ENCODE results near the gene EAPP. TPM values are rescaled to one million over a fixed set of nuclear protein-coding genes. Genes with fewer than 3 reads are reported as not detected.
"Not testable (repeated sequence)": the region's sequence is repeated elsewhere in the genome, so short reads cannot be mapped to it uniquely, and the experiment has no call there.

Gene EAPP
- total and polyA plus RNA-seq, 2 of the 13 experiments (the other 11 are each of a cell fraction or from before 2014, with no cell fraction given): 68.7 to 110 TPM

GRCh38 chr14:34538096-34538495, 1.4 kb downstream of the EAPP start:
- H3K4me1 ChIP-seq (ENCODE audit: insufficient read depth, low read length): peaks cover 25% of the 10 kb centered on the region
- peaks cover 13 to 29% of the 10 kb centered on the region in 2 experiments for H3K36me3 ChIP-seq (replicated peaks in 1 of 2; ENCODE audit: control insufficient read depth in 1 of 2, insufficient read depth in 2 of 2, low read length in 2 of 2)
- BruUV-seq (replicated peaks); H3K9me3 ChIP-seq (ENCODE audit: low read length); H2AFZ ChIP-seq (ENCODE audit: low read length); POLR2A ChIA-PET; H4K20me1 ChIP-seq (ENCODE audit: insufficient read depth, low read length); DNase-seq (ENCODE audit: low spot score); CTCF ChIA-PET (ENCODE audit: low intra/inter-chr PET ratio, low total read pairs); H3K27me3 ChIP-seq (ENCODE audit: control insufficient read depth in 1 of 2, insufficient read depth in 2 of 2, low read length in 2 of 2); ATAC-seq; in situ Hi-C loops (cut with HindIII; ENCODE audit: extremely low pct_ligation_motif_present, low pct_unique_long_range_greater_than_20kb); FAIRE-seq: not testable (repeated sequence)
- H3K4me3 ChIP-seq (replicated peaks in 1 of 3; ENCODE audit: insufficient read depth in 1 of 3, low read depth in 2 of 3, low read length in 3 of 3): peak overlapping the region; percentile 86 to 99 (median 92)
- peak overlapping the region; percentile 100 for H3K9ac ChIP-seq (ENCODE audit: insufficient read depth, low read depth, low read length)
- 76% methylated on average over 6 of the region's 6 CpGs for WGBS (ENCODE audit: low lambda C conversion rate)
- H3K27ac ChIP-seq (ENCODE audit: extremely low read length, insufficient read depth, low read length): peak overlapping the region; percentile 95
- H3K4me2 ChIP-seq (ENCODE audit: low read depth, low read length): peak overlapping the region; percentile 82
- peaks cover 28% of the 10 kb centered on the region for H3K79me2 ChIP-seq (ENCODE audit: insufficient read depth, low read length)
- intact Hi-C loops (cut with micrococcal nuclease; ENCODE audit: unreplicated experiment): loop anchor here (5.0 kb wide), 4 partner anchors 41 to 206 kb away; partner anchors contain the start of gene SPTSSA
- TF ChIP-seq KAT7 (CRISPR knock-in tag; IDR thresholded peaks at IDR 0.05; ENCODE audit: borderline replicate concordance): 0 out of 2 replicates have a peak, but pooled peaks have one; percentile 19
- TF ChIP-seq ZNF770 (CRISPR knock-in tag; IDR thresholded peaks at IDR 0.05): peak; percentile 89
- 0 out of 2 replicates have a peak, but pooled peaks have one; percentile 52 for TF ChIP-seq SRY (CRISPR knock-in tag; IDR thresholded peaks at IDR 0.05)
- 0 out of 2 replicates have a peak, but pooled peaks have one; percentile 28 for TF ChIP-seq ARID5B (CRISPR knock-in tag; IDR thresholded peaks at IDR 0.05)
- TF ChIP-seq, protein P1, sequence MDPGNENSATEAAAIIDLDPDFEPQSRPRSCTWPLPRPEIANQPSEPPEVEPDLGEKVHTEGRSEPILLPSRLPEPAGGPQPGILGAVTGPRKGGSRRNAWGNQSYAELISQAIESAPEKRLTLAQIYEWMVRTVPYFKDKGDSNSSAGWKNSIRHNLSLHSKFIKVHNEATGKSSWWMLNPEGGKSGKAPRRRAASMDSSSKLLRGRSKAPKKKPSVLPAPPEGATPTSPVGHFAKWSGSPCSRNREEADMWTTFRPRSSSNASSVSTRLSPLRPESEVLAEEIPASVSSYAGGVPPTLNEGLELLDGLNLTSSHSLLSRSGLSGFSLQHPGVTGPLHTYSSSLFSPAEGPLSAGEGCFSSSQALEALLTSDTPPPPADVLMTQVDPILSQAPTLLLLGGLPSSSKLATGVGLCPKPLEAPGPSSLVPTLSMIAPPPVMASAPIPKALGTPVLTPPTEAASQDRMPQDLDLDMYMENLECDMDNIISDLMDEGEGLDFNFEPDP (CRISPR knock-in tag; conservative IDR thresholded peaks at IDR 0.05): 0 out of 2 replicates have a peak, but pooled peaks have one; percentile 67
- peak; percentile 60; the same call in 1 of the 2 replicates for TF ChIP-seq ZNF605 (CRISPR knock-in tag; IDR thresholded peaks at IDR 0.05)
- 0 out of 2 replicates have a peak, but pooled peaks have one; percentile 48 for TF ChIP-seq ZNF224 (CRISPR knock-in tag; IDR thresholded peaks at IDR 0.05)
- peak; percentile 9; the same call in 1 of the 2 replicates for TF ChIP-seq NCOA2 (CRISPR knock-in tag; IDR thresholded peaks at IDR 0.05)
- 0 out of 2 replicates have a peak, but pooled peaks have one; percentile 23 for TF ChIP-seq MTA3 (CRISPR knock-in tag; IDR thresholded peaks at IDR 0.05)
- peak; percentile 38; the same call in 1 of the 2 replicates for TF ChIP-seq ZNF598 (CRISPR knock-in tag; IDR thresholded peaks at IDR 0.05; ENCODE audit: borderline replicate concordance)
- TF ChIP-seq ZNF18 (CRISPR knock-in tag; IDR thresholded peaks at IDR 0.05; ENCODE audit: insufficient replicate concordance): peak; percentile 39
- 0 out of 2 replicates have a peak, but pooled peaks have one; percentile 10 for TF ChIP-seq RNF219 (CRISPR knock-in tag; IDR thresholded peaks at IDR 0.05)
